ENCODE data around the gene NANOS3. TPM values are rescaled to one million over a fixed set of nuclear protein-coding genes. Genes with fewer than 3 reads are reported as not detected.

The NANOS3 gene
- total and polyA plus RNA-seq, 2 experiments from 2014 or later = not detected

GRCh38 chr19:13885826-13886365, 9.0 kb downstream of the NANOS3 start (continued):
- TF ChIP-seq, protein P1, sequence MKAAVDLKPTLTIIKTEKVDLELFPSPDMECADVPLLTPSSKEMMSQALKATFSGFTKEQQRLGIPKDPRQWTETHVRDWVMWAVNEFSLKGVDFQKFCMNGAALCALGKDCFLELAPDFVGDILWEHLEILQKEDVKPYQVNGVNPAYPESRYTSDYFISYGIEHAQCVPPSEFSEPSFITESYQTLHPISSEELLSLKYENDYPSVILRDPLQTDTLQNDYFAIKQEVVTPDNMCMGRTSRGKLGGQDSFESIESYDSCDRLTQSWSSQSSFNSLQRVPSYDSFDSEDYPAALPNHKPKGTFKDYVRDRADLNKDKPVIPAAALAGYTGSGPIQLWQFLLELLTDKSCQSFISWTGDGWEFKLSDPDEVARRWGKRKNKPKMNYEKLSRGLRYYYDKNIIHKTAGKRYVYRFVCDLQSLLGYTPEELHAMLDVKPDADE (IDR thresholded peaks at IDR 0.05) = no peak
- TF ChIP-seq CREB1 (CRISPR knock-in tag; IDR thresholded peaks at IDR 0.05; ENCODE audit: low read depth) = no peak
- TF ChIP-seq EZH2 (IDR thresholded peaks at IDR 0.05; ENCODE audit: low read depth, unreplicated experiment) = no peak
- no peak for TF ChIP-seq ZNF462 (CRISPR knock-in tag; IDR thresholded peaks at IDR 0.05)
- TF ChIP-seq NANOG (IDR thresholded peaks at IDR 0.05; ENCODE audit: borderline replicate concordance) = no peak
- no peak for TF ChIP-seq ZNF331 (CRISPR knock-in tag; IDR thresholded peaks at IDR 0.05; ENCODE audit: low read depth)

- Mint-ChIP-seq H3K36me3 (ENCODE audit: low read depth) (no peaks in the 10 kb centered on the region), H3K4me1 (peaks cover 8% of the 10 kb centered on the region), H3K27me3 (ENCODE audit: insufficient read depth, low read depth, poor library complexity) (peaks cover 2% of the 10 kb centered on the region), H3K4me3 (no peak overlapping the region), H3K27ac (no peak overlapping the region), H3K9me3 (no peaks in the 10 kb centered on the region)
- peaks cover 2% of the 10 kb centered on the region; the same call in 1 of the 2 replicates for H3K4me1 ChIP-seq (ENCODE audit: insufficient read depth)
- H3K27ac ChIP-seq (ENCODE audit: low read depth) = no peak overlapping the region
- H3K79me2 ChIP-seq (replicated peaks; ENCODE audit: insufficient read depth) = no peaks in the 10 kb centered on the region
- no peaks in the 10 kb centered on the region for H4K20me1 ChIP-seq (replicated peaks; ENCODE audit: insufficient read depth)
- DNase-seq (ENCODE audit: low spot score) = no peak
- no peaks in the 10 kb centered on the region for H3K36me3 ChIP-seq (ENCODE audit: insufficient read depth)
- H3K4me2 ChIP-seq = no peak overlapping the region
- H3K9me2 ChIP-seq (ENCODE audit: insufficient read depth) = no peaks in the 10 kb centered on the region
- no peak for ATAC-seq
- H3K4me3 ChIP-seq = no peak overlapping the region
- no peaks in the 10 kb centered on the region for H3F3A ChIP-seq (replicated peaks; ENCODE audit: low read depth)
- H2AFZ ChIP-seq = no peak overlapping the region
- no peaks in the 10 kb centered on the region for H3K27me3 ChIP-seq (ENCODE audit: insufficient read depth)
- TF ChIP-seq EZH2phosphoT487 (IDR thresholded peaks at IDR 0.05; ENCODE audit: unreplicated experiment) = no peak
- TF ChIP-seq ZNF462 (CRISPR knock-in tag; IDR thresholded peaks at IDR 0.05) = no peak
- no peak for TF ChIP-seq STAT1 (IDR thresholded peaks at IDR 0.05; ENCODE audit: unreplicated experiment)
- TF ChIP-seq EZH2 (IDR thresholded peaks at IDR 0.05; ENCODE audit: low read depth, unreplicated experiment) = no peak
- TF ChIP-seq POLR2AphosphoS5 (IDR thresholded peaks at IDR 0.05; ENCODE audit: low read depth) = no peak
- no peak for TF ChIP-seq ZNF331 (CRISPR knock-in tag; IDR thresholded peaks at IDR 0.05; ENCODE audit: low read depth)
These were observed 10.1 kb downstream of the NANOS3 start for GRCh38 chr19:13887018-13887436.

All from GM23338 (cell line).